H1 (cell line): ENCODE measurements around the gene POLE2.

Experiments used
- CHD2 ChIP-seq: IDR thresholded peaks from 2 replicates; pipeline ENCODE4 v1.6.1; 2012; ENCODE audit warnings: low read length, improper control_type of control experiment
- CREB1 ChIP-seq: IDR thresholded peaks from 2 replicates; pipeline ENCODE4 v1.6.1; 2012; ENCODE audit warnings: inconsistent platforms
- CTCF ChIP-seq, 3 experiments: IDR thresholded peaks; 1 replicate in 2 of 3; 2 replicates in 1 of 3; pipeline versions ENCODE4 v1.5.1 to v1.6.1; 2011; ENCODE audit warnings: low read length in 3 of 3, mild to moderate bottlenecking in 3 of 3, inconsistent platforms in 2 of 3, low read depth in 1 of 3, moderate library complexity in 1 of 3; ENCODE audit not compliant: insufficient read depth in 1 of 3; ENCODE audit errors: control extremely low read depth in 1 of 3
- POLR2A ChIP-seq, 2 experiments: IDR thresholded peaks; 1 replicate in 1 of 2; 2 replicates in 1 of 2; pipeline ENCODE4 v1.6.1; 2011; ENCODE audit warnings: low read depth in 2 of 2, low read length in 2 of 2, mild to moderate bottlenecking in 2 of 2; ENCODE audit errors: control extremely low read depth in 1 of 2
- RAD21 ChIP-seq, 2 experiments: IDR thresholded peaks in 1 of 2; conservative IDR thresholded peaks in 1 of 2; 2 replicates each; pipeline ENCODE4 v1.6.1; 2011; ENCODE audit warnings: low read depth in 2 of 2, low read length in 2 of 2, improper control_type of control experiment in 1 of 2, inconsistent platforms in 1 of 2, mild to moderate bottlenecking in 1 of 2, moderate library complexity in 1 of 2
- RFX5 ChIP-seq: IDR thresholded peaks from 2 replicates; pipeline ENCODE4 v1.6.1; 2011; ENCODE audit warnings: low read depth, low read length, improper control_type of control experiment, borderline replicate concordance
- SP1 ChIP-seq: IDR thresholded peaks from 2 replicates; pipeline ENCODE4 v1.6.1; 2011; ENCODE audit warnings: low read depth, low read length
- SP4 ChIP-seq: IDR thresholded peaks from 2 replicates; pipeline ENCODE4 v1.6.1; 2012; ENCODE audit warnings: low read length, inconsistent platforms

GRCh38 chr14:49686425-49686824 lies 1.6 kb downstream of the POLE2 start:
- no peak for TF ChIP-seq SP1
- no peak for TF ChIP-seq CTCF (IDR thresholded peaks at IDR 0.05; ENCODE audit: control extremely low read depth in 1 of 3, insufficient read depth in 1 of 3, low read depth in 1 of 3, low read length in 3 of 3)
- no peak for TF ChIP-seq POLR2A (IDR thresholded peaks at IDR 0.05; ENCODE audit: control extremely low read depth in 1 of 2, low read depth in 2 of 2, low read length in 2 of 2)
- no peak for TF ChIP-seq RAD21 (IDR thresholded peaks at IDR 0.05 in 1 of 2, conservative IDR thresholded peaks at IDR 0.05 in 1 of 2; ENCODE audit: low read depth in 2 of 2, low read length in 2 of 2)
- no peak for TF ChIP-seq SP4
- TF ChIP-seq CREB1 = no peak
- no peak for TF ChIP-seq CHD2
- TF ChIP-seq RFX5 = no peak
